ENCODE results near the gene SLC25A28. TPM values are rescaled to one million over a fixed set of nuclear protein-coding genes. Genes with fewer than 3 reads are reported as not detected.

SLC25A28 gene
- total RNA-seq, 2 experiments from 2014 or later, result 43.6 to 44.7 TPM

- no peak overlapping the region for H3K4me3 Mint-ChIP-seq
- POLR2A ChIA-PET, result no interaction called here
- H3K9me3 Mint-ChIP-seq, result no peaks in the 10 kb centered on the region
- no peaks in the 10 kb centered on the region for H3K36me3 Mint-ChIP-seq (ENCODE audit: low read depth)
- H3K4me1 Mint-ChIP-seq (ENCODE audit: low read depth), result peaks cover 15% of the 10 kb centered on the region
- TF ChIP-seq CTCF (IDR thresholded peaks at IDR 0.05), result no peak
- DNase-seq (no peak), ATAC-seq (no peak)
- CTCF ChIA-PET, result no interaction called here
- intact Hi-C loops (cut with micrococcal nuclease), result loop anchor here (5.0 to 10.0 kb wide), 2 partner anchors 34 to 868 kb away; partner anchors contain the start of genes NDUFB8 and SLC25A28
- H3K27me3 Mint-ChIP-seq, result peaks cover 10% of the 10 kb centered on the region
- H3K27ac Mint-ChIP-seq, result no peak overlapping the region
Measured at GRCh38 chr10:99656199-99657064, 36.2 kb upstream of the SLC25A28 start.

DNA sequence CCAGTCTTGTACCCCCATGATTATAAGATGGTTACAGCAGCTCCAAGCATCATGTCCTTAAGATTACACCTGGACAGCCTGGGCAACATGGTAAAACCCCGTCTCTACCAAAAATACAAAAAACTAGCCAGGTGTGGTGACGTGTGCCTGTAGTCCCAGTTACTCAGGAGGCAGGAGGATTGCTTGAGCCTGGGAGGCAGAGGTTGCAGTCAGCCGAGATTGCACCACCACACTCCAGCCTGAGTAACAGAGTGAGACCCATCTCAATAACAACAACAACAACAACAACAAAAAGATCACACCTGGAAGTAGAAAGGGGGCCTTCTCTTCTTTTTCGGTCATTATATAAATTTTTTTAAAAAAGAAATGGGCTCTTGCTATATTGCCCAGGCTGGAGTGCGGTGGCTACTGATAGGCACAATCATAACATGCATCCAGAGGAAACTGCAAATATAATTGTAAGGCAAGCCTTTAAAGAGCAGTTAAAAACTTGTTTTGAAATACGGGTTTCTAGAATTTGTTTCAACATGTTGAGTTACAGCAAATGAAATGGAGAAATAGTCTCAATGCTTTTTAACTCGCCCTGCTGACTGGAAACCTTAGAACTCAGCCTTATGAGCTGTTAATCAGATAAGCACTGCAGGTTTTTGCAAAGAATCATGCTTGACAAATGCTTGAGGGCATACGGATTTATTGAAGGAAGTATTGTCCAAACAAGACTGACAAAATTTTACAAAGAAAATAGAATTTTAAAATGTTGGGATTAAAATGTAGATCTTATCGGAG is 34.3 kb upstream of the SLC25A28 start:
- intact Hi-C loops (cut with micrococcal nuclease), result loop anchor here (5.0 to 10.0 kb wide), 2 partner anchors 32 to 870 kb away; partner anchors contain the start of genes NDUFB8 and SLC25A28
- no peaks in the 10 kb centered on the region for H3K9me3 Mint-ChIP-seq

DNA sequence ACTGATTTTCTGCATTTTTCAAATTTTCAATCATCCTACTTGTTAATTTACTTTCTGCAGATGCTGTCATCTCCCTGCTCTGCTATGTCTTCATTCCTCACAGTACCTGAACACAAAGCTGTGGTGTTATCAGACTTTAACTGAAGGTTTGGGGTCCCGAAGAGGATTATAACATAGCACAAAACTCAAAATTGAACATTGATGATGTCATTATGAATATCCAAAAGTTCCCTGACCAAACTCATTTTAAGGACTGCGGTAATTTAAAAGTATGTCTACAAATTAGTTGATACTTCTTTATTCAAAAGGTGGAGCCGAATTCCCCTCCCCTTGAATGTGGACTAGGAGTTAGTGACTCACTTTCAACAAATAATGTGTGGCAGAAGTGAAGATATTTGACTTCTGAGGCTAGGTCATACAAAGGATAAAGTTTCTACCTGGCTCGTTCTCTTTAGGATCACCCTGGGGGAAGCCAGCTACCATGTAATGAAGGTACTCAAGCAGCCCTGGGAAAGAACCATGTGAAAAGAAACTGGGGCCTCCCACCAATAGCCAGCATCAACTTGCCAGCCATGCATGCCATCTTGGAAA is 32.7 kb upstream of the SLC25A28 start:
- no peaks in the 10 kb centered on the region for H3K36me3 Mint-ChIP-seq (ENCODE audit: low read depth)
- peaks cover 19% of the 10 kb centered on the region for H3K27me3 Mint-ChIP-seq
- intact Hi-C loops (cut with micrococcal nuclease), result loop anchor here (10.0 kb wide), 1 partner anchor 872 kb away; the partner anchor contains the start of gene NDUFB8
- H3K4me3 Mint-ChIP-seq, result no peak overlapping the region
- ChIA-PET POLR2A (no interaction called here), CTCF (interaction anchor here (1.0 to 1.5 kb wide), 3 partner anchors 20 to 40 kb away, joined by 3 to 6 read pairs (median 4); no protein-coding TSS in a partner anchor)
- H3K4me1 Mint-ChIP-seq (ENCODE audit: low read depth), result no peaks in the 10 kb centered on the region
- H3K27ac Mint-ChIP-seq, result no peak overlapping the region
- no peaks in the 10 kb centered on the region for H3K9me3 Mint-ChIP-seq
- no peak for ATAC-seq
- TF ChIP-seq CTCF (IDR thresholded peaks at IDR 0.05), result no peak
- no peak for DNase-seq

More for the DNA sequence above, 34.3 kb upstream of the SLC25A28 start:
- no peaks in the 10 kb centered on the region for H3K36me3 Mint-ChIP-seq (ENCODE audit: low read depth)
- DNase-seq, result no peak
- H3K27me3 Mint-ChIP-seq, result peaks cover 14% of the 10 kb centered on the region
- CTCF ChIA-PET, result interaction anchor here (0.8 to 1.5 kb wide), 3 partner anchors 33 to 42 kb away, joined by 3 to 6 read pairs (median 3); no protein-coding TSS in a partner anchor
- TF ChIP-seq CTCF (IDR thresholded peaks at IDR 0.05), result no peak
- no peak overlapping the region for H3K27ac Mint-ChIP-seq
- POLR2A ChIA-PET, result no interaction called here
- no peak overlapping the region for H3K4me3 Mint-ChIP-seq
- no peak for ATAC-seq
- peaks cover 7% of the 10 kb centered on the region for H3K4me1 Mint-ChIP-seq (ENCODE audit: low read depth)

DNA sequence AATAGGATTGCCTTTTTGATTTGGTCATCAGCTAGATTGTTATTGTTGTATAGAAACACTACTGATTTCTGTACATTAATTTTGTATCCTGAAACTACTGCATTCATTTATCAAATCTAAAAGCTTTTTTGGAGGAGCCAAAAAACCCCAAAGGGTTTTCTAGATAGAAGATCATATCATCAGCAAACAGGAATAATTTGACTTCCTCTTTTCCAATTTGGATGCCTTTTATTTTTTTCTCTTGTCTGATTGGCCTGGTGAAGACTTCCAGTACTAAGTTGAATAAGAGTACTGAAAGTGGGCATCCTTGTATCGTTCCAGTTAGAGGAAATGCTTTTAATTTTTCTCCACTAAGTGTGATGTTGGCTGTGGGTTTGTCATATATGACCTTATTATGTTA is 28.5 kb upstream of the SLC25A28 start:
- H3K9me3 Mint-ChIP-seq, result peaks cover 2% of the 10 kb centered on the region
- no peak overlapping the region for H3K4me3 Mint-ChIP-seq
- TF ChIP-seq CTCF (IDR thresholded peaks at IDR 0.05), result no peak
- peaks cover 27% of the 10 kb centered on the region for H3K27me3 Mint-ChIP-seq
- no peak overlapping the region for H3K27ac Mint-ChIP-seq
- ChIA-PET POLR2A (no interaction called here), CTCF (no interaction called here)
- no peak for DNase-seq
- H3K4me1 Mint-ChIP-seq (ENCODE audit: low read depth), result no peaks in the 10 kb centered on the region
- H3K36me3 Mint-ChIP-seq (ENCODE audit: low read depth), result no peaks in the 10 kb centered on the region
- no peak for ATAC-seq
- intact Hi-C loops (cut with micrococcal nuclease), result no loop called here

Measured in activated CD8-positive, alpha-beta T cell treated with anti-CD3 and anti-CD28 coated beads for 36 hours (primary cell).